GM18909 (cell line): ENCODE results near the gene AGA.
A peak's percentile ranks its signal among the peaks of the same experiment; 100 is the strongest.

Experiments used
- ATAC-seq: cut with Tn5 transposase; IDR thresholded peaks from one replicate; pipeline ENCODE4 v1.9.1; 2021; ENCODE audit warnings: mild to moderate bottlenecking; ENCODE audit not compliant: unreplicated experiment, poor library complexity

The AGA gene

DNA sequence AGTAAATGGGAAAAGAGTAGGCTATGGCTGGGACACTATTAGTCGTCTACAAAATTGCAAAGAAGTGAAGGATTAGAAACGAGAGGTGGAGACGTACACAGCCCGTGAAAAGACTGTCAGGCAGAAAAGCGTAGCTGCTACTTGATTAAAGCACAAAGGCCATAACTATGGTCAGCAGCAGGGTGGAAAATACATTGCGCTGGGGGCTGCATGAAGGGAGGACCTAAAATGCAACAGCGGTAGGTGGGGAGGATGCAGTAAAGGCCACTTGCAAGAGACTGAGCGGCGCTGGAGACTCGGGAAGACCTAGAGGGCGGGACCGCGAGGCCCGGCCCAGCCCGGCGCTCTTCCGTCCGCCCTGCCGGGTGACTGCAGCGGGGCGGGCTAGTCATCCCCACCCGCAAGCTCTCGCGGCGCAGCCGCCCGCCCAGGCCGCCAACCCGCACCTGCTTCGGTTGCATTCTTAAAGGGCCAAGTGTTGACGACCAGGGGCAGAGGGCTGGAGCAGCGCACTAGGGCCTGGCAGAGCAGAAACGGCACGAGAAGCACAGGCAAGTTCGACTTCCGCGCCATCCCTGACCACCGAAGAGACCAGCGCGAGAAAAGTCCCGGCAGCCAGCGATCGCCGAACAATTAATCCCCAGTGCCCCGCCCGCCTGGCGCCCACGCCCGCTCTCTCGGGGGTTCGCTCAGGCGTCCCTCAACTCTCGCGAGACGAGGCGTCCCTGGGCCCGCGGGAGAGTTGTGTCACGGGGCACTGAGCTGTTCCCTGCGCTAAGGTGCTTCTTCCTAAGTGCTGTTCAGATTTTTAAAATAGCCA, at the start of gene AGA:
Gene AGA, minus strand, starts transcription at position 635 of the 820 bp plus-strand sequence. Its CDS starts 62 bp downstream, at position 573.
- peak; percentile 93 for ATAC-seq

DNA sequence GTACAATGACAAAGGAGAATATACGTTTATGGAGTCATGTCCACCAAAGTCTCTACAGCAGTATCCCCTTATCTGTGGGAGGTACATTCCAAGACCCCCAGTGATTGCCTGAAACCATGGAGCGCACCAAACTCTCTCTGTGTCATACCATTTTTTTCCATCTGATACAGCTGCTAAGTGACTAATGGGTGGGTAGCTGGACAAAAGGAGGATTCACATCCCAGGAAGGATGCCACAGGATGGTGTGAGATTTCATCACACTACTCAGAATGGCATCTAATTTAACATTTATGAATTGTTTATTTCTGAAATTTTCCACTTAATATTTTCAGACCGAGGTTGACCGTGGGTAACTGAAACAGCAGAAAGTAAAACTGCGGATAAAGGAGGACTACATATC, 49.8 kb upstream of the AGA start:
- ATAC-seq, result no peak

DNA sequence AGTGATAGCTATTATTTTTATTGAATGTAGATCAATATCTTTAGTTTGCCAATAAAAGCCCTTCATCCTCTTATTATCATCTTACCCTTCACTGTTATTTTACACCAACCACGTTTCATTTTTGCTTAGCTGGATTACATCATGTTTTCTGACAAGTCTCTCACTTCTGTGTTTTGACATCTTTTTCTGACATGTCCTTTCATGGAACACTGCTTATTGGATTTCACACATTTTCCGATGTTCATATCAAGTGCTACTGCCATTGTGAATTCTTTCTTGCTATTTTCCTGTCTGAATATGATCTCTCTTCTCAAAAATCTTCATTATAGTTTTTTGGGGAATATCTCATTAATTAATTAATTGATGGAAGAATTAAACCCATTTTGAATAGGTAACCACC, 48.5 kb upstream of the AGA start:
- no peak for ATAC-seq

DNA sequence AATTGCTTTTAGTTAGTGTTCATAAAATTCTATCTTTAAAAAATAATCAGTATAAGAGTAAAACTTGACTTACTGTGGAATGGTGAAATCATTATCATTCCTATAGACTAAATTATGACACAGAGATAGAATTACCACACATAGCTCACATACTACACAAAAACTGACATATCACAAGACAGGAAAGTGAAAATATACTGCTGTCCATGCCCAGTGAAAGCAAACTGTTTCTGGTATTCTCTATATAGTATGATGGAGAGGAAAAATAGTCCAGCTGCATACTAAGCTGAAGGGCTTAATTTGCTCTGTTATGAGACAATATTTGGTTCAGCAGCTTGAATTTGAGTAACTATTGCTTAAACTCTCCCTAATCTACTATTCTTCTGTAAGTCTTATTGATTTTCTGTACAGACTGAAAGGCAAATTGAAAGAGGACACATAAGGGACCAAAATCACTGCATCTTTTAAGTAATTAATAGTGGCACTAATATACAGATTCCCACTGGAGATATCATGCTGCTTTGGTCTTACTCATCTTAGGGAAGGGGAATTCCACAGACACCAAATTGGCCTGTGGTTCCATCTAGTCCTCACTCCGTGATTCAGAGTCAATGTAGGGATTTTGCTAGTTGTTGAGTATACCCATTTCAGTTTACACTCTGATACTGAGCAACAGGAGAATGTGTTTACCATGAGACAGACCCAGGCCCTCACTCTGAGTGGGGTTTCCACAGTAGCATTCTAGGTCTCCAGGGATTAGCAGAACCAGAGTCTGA, 47.4 kb upstream of the AGA start:
- no peak for ATAC-seq

DNA sequence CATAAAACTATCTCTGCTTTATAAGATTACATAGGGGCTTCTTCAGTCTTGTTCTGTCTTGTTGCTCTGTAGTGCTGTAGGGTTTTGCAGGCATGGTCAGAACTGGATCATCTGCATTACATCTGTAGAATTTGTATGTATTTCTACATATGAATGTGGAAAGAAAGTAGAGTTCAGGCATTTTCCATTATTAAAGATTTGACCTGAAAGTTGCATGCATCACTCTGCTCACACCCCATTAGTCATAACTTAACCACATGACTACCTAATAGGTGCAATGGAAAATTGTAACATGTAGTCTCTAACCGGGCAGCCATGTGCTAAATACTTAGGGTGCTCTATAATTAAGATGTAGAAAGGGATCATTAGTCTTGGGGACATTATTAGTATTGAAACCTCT, 45.7 kb upstream of the AGA start:
- ATAC-seq, result no peak

DNA sequence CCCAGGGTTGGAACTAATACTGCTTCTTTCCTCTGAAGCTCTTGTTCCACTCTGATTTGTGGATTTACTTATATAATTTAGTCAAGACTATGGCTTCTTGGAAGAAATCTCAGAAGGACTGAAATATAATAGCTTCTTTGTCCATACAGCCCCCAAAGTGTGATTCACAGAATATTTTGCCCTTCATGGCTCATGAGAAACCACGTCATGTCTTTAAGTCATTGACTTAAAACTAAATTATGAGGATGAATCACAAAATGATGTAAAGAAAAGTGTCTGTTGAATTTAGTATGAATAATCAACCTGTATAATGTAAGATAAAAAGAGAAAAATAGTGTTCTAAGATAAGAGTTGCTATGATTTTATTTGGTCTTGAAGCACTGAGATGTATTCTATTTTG, 43.3 kb upstream of the AGA start:
- ATAC-seq, result no peak

DNA sequence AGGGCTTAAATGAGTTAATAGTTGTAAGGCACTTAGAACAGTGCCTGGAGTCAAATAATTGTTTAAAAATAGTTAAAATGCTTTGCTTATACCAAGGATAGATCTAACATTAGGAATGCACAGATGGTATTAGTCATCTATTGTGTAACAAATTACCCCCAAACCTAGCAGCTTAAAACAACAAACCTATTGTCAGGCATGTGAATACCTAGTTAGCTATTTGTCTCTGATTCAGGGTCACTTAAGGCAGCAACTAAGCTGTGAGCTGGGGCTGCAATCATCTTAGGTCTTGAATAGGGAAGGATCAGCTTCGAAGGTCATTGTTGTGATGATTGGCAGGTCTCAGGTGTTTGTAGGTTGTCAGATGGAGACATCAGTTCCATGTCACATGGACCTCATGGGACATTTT, 42.4 kb upstream of the AGA start:
- ATAC-seq, result no peak

DNA sequence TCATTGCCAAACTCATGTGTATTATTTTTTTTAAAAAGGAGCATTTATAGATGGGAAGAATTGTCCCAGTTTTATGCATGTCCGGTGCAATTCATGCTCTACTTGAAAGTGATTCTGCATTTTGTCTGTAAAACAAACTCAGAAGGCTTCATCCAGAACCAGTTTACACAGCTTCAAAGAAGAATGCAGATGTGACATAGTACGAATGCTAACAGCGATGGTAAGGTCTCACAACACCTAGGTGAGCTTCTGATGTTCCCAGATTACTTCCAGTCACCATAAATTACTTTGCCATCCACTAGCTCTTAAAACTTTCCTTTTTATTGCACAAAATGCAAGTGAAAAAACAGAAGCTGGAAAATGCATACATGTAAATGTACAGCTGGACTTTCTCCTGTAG, 41.5 kb upstream of the AGA start:
- no peak for ATAC-seq

DNA sequence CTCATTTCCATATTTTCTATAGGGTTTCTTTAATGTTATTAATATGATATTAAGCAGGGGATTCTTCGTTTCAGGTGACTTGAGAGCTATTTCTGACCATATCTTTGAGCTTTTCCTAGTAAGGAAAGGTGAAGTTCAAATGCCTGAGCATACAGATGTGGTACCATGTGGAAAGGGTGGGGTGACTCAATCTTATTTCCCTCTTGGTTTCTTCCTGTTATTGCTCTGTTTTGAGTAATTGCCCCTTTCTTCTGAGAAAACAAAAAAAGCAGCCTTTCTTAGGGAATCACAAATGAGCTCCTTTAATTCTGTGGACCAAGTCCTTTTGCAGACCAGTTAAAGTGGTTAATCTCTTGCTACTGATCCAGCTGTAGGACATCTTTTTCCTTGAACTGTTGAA, 41.0 kb upstream of the AGA start:
- no peak for ATAC-seq

DNA sequence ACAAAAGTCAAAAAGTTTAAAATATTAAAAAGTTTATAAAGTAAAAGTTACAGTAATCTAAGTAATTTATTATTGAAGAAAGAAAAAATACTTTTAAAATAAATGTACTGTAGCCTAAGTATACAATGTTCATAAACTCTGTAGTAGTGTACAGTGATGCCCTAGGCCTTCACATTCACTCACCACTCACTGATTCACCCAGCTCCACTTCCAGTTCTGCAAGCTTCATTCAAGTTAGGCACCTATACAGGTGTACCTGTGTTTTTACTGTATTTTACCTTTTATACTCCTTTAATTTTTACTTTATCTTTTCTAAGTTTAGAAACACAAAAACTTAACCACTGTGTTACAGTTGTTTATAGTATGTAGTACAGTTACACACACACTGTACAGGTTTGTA, 40.1 kb upstream of the AGA start:
- ATAC-seq, result no peak

DNA sequence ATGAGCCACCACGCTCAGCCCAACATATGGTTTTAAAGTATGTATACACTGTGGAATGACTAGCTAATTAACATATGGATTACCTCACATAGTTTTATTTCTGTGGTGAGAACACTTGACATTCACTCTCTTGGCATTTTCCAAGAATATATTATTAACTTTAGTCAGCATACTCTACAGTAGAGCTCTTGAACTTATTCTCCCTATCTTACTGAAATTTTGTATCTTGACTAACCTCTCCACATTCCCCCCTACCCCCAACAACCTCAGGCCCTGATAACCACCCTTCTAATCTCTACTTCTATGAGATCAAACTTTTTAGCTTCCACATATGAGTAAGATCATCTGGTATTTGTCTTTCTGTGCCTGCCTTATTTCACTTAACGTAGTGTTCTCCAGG, 38.6 kb upstream of the AGA start:
- no peak for ATAC-seq

DNA sequence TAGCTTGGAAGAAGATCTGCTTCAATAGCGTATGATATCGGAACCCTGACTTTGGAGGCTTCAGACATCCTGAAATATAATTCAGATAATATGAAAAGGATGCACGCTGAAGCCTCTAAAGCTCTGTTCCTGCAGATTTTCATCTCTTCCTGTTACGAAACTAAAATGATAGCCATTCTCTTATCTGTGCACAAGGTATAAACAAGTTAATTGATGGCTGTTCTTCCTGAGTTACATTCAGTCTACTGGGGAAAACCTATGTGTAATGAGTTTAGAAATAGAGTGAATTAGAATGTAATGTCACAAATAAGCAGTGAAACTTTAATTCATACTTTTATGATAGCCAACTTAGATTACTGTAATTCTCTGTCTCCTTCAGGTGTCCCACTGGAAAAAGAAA, 36.8 kb upstream of the AGA start:
- no peak for ATAC-seq

DNA sequence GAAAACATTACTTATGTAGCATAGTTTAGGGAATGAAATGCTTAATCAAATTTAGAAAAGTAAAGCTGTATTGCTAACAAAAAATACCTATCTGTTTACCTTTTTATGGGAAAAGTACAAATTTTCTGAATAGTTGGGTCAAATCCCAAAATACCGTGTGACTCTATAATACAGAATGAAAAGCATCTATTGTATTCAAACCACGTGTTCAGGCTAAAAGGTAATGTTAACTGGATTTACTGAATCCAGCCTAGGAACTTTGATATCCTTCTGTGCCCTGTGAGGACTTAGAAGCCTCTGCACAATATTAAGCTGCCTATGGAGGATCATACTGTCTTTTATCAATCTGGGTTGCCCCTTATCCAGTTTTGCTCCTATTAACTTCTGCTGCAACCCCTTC, 36.3 kb upstream of the AGA start:
- ATAC-seq, result no peak

DNA sequence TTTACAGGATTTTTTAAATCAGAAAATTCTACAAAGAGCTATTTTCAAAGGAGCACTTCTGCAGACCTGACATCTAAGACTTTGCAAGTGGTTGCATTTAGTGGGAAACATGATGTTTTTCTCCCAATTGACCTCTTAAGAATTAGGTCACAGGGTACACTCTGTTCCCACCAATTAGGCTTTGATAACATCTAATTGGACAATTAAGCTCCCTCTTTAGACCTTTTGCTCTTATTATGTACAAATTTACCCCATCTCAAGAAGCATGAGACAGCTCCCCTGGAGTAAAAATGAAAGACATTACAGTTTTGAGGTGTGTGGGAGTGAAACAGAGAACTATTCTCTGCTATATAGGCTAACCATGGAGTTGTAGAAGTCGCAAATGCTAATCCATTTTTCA, 31.8 kb upstream of the AGA start:
- no peak for ATAC-seq

DNA sequence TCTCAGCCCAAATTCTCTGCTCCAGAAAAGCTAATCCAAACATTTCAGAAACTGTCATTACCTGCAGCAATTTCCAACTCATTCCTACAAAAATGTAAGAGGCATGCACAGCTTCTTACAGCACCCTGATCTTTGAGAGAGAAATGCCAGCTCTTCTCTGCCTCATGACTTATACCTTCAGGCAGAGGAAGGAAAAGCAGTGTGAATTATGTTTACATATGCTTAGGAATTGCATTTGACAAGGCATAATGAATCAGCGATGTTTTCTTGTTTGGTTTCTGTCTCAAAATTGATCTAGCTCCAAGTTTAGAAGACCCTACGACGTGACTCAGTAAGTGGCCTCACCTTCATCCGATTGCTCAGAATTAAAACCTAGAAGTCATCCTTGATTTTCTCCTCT, 21.8 kb upstream of the AGA start:
- no peak for ATAC-seq

DNA sequence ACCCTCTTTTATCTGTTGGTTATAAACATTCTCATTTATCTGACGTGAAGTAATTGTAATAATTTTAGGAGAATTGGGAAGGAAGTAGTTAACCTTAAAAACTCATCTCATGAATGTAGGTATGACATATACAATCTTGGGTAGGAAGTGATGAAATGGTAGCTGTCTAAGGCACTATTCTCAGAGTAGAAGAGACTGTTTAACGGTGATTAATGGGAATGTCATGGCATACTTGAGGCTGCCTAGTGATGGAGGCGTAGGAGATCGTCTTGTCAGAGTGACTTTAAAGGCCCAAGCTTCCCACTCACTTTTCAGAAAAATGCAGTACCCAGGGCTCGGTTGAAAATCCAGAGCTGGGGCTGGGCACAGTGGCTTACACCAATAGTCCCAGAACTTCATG, 19.4 kb upstream of the AGA start:
- no peak for ATAC-seq

DNA sequence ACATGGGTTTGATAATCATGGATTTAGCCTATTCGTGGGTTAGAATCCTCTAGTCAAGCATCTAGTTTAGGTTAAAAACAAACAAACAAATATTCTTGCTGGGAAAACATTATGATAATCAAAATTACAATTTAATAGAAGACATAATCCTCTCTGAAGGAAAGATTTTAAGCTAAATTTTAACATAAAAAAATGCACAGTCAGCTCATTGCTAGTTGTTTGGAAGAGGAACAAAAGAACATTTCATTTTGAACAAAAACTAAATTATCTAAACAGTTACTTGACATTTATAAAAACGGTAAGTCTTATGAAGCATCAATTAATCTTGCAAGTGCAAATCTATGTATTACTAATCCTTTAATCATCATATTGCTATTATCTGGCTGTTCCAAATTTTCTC, 18.2 kb upstream of the AGA start:
- no peak for ATAC-seq

DNA sequence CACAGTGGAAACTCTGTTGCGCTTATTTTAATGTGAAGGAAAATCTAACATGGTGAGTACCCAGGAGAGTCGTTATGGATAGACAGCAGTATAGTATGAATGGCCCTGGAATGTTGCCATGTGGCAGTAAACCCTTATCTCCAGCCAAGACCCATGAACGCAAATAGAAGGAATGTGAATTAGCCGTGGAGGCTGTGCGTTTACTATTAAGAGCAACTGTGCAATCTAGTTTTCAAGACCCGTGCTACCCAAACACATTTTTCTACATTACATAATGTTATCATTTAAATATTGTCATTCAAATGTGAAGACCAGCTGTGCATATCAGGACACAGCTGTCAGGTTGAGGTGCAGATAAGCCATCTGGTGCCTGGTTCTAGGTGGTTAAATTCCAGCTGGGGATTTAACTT, 13.3 kb upstream of the AGA start:
- no peak for ATAC-seq

DNA sequence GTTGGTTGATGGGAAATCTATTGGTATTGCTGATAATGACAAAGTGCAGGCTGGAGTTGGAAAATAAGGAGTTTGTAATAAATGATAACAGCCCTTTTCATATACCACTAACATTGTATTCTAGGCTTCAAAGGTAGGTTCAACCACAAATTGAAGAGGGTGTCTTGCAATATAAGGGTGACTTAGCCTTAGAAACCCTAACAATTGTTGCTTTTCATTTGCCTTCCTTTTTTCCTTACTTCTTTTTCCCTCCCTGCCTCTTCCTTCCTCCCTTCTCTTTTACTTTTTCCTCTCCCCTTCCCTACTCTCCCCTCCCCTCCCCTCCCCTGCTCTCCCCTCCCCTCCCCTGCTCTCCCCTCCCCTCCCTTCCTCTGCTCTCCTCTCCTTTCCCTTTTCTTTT, 10.9 kb upstream of the AGA start:
- ATAC-seq, result no peak

DNA sequence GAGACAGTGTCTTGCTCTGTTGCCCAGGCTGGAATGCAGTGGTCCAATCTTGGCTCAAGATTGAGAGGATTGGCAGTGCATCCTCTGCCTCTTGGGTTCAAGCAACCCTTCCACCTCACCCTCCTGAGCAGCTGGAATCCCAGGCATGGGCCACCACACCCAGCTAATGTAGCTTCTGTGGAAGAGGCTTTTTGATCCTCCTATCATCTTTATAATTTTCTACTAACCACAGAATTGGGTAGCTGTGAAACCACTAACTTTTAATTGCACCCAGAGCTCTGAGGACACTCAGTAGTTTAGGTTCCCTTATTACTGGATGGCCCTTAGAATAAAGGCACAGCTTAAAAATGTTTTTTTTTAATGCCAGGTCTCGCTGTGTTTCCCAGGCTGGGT, 8.9 kb upstream of the AGA start:
- ATAC-seq, result no peak

DNA sequence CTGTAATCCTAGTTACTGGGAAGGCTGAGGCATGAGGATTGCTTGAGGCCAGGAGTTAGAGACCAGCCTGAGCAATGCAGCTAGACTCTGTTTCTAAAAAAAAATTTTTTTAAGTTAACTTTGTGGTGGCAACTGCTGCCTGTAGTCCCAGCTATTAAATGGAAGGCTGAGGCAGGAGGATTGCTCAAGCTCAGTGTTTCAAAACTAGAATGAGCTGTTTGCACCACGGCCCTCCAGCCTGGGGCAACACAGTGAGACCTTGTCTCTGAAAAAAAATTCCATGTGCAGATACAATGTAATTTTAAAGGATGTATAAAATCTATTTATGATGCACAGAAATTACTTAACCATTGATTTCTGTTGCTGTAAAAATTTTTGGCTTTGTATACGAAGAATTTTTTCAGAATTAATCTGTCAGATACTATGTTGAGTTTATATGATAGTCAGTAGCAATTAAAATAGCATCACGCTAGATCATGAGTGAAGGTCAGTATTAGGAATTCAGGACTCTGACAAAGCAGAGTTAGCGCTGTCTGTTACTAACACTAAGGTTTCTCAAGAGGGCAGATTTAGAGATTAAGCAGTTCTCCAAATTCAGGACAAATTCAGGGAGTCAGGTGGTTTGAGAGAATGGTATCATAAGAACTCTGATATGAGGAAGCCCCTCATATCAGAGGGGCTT, 8.3 kb upstream of the AGA start:
- no peak for ATAC-seq
